ENCODE data around the gene DTNBP1.

Gene DTNBP1

DNA sequence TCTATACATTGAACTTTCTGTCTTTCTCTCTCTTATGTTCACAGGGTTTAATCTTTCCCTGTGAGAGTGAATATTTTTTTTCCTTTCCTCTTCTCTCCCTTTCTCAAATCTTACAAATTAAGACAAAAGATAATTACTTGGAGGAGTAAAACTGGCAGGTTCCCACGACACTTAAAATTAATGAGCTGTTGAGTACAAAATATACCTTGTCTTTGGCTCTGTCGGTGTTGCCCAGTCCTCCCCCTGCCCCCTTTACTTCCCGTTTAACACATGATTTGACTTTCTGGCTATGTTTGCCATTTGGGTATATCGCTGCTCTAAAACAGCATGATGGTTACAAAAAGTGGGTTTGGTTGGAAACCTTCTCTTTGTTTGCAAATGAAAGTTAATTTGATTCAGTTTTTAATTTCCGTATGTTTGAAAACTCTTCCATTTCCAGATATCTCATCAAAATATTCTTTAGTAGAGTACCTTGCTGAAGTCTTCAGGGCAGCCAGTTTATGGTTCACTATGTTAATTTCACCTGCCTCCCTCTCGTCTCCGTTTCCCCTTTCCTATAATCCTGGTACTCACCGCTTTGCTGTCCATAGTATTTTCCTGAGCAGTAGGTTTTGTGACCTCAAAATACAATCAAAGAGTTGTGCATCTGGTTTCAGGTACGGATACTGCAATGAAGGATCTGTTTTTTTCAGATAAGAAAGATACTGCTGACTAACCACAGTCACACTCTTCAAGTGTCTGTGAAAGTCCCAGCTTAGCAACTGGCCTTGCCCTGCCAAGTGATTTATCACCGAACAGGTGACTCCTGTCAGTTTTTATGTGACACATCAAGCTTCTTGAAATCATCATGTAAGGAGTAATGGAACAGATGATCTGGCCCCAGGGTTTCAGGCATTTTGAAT is 181.2 kb downstream of the DTNBP1 start:
- no peak for DNase-seq (ENCODE audit: low read depth)

DNA sequence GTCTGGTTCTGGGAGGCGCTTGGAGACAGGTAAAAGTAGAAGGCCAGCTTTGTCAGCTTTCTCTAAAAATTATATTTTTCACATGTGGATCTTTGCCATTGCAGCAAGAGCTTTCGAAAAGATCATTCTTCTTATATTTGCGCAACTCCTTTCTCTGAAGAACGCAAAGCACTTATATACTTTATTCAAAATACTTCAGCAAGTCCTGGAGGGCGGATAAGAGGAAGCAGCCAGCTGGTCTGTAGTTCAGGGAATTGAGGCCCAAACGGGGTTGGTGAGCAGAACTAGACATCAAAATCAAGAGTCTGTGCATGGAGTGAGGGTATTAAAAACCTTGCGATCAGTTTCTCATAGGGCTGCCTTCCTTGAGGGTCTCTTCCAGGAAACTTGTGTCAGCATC is 182.3 kb downstream of the DTNBP1 start:
- no peak for DNase-seq (ENCODE audit: low read depth)

DNA sequence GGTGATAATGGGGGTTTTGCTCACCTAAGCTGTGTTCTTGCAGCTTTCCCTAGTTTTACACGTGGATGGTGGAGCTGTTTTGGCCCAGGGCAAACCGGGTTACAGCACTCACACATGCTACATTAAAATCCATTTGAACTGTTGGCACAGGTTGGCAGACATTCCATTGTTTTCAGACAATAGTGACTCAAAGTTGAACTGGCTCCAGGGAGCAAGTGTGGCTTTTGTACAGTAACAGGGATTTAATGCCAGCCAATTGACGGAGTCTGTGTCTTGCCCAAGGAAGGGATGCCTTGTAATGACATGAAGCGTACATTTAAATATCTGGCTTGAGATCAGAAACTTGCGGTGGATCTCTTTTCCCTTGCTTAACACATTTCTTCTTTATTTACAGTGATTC is 183.1 kb downstream of the DTNBP1 start:
- no peak for DNase-seq (ENCODE audit: low read depth)

- DNase-seq (ENCODE audit: low read depth) = no peak
Measured at GRCh38 chr6:15477746-15478145, 185.1 kb downstream of the DTNBP1 start.

- no peak for DNase-seq (ENCODE audit: low read depth)
Measured at GRCh38 chr6:15476631-15477380, 186.0 kb downstream of the DTNBP1 start.

DNA sequence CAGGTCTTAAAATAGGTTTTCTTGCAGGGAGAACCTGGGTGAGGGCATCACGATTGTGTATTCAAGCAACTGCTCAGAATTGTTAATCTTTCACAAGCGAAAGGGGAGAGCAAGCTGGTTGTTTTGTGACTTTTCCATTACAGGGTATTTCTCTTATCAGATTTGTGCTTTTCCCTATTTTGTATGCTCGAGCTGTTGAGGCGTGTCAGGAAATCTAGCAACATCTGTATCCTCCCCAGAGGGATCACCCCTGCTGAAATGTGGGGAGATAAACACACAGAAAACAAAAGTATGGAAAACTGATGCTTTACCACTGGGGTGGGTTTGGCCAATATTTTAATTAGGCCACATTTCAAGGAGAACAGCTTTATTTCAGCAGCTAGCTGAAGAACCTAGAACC is 187.0 kb downstream of the DTNBP1 start:
- no peak for DNase-seq (ENCODE audit: low read depth)

DNA sequence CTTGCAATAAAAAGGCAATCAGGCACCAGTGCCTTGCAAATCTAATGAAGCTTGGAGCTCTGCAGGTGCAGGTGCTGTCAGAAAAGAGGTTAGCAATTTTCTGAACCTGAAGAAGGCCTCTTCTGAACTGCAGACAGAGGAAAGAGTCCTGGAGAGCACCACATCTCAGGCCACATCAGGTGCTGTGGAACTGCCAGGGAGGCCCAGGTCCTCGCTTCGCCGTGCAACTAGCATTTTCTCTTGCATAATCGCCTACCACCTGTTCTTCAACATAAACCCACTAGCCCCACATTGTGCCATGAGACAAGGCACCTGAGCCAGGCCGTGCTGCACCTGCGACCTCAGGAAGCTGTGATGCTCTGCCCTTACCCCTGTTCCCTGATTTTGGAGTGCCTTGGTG is 187.6 kb downstream of the DTNBP1 start:
- DNase-seq (ENCODE audit: low read depth) = no peak

GRCh38 chr6:15474196-15474595 is 188.6 kb downstream of the DTNBP1 start:
- DNase-seq (ENCODE audit: low read depth) = no peak

DNA sequence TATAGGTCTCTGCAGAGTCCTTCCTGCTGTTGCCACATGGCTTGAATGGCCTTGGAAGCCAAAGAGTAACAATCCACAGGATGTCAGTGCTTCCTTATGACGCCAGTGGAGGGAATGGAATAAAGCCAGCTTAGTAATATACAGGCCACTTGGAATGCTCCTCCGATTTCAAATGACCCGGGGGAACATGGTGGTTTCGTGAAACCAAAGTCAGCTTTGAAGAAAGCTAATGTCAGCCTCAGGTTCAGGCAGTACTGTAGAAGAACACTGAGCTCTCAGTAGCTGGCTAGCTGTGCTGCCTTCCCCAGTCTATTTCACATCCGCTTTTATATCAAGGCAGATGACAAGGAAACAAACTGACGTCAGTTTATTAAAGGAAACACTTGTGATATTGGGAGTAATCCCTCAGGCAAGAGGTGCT is 189.1 kb downstream of the DTNBP1 start:
- DNase-seq (ENCODE audit: low read depth) = no peak

- no peak for DNase-seq (ENCODE audit: low read depth)
Measured at GRCh38 chr6:15473174-15473573, 189.7 kb downstream of the DTNBP1 start.

Data from stimulated activated CD8-positive, alpha-beta memory T cell treated with anti-CD3 and anti-CD28 coated beads, Interleukin-4, amount 100 ng/mL, for 24 hours (primary cell).